Fibroblast of lung (primary cell): ENCODE data around the gene KRT2.

Experiments
- CTCF ChIP-seq, 2 donors: IDR thresholded peaks in 1 of 2; conservative IDR thresholded peaks in 1 of 2; 1 replicate in 1 of 2; 2 replicates in 1 of 2; pipeline ENCODE4 v1.5.1; 2011 to 2012; ENCODE audit warnings: low read length in 2 of 2, control low read depth in 1 of 2, inconsistent platforms in 1 of 2, low read depth in 1 of 2, mild to moderate bottlenecking in 1 of 2
- EZH2 ChIP-seq: IDR thresholded peaks from 2 replicates; pipeline ENCODE4 v1.5.1; 2012; ENCODE audit warnings: low read length, control low read depth, mild to moderate bottlenecking; ENCODE audit errors: missing control alignments

- TF ChIP-seq CTCF (conservative IDR thresholded peaks at IDR 0.05 in 1 of 2, IDR thresholded peaks at IDR 0.05 in 1 of 2; ENCODE audit: low read depth in 1 of 2, low read length in 2 of 2) = no peak
- no peak for TF ChIP-seq EZH2
Measured at GRCh38 chr12:52636189-52636588, 15.8 kb downstream of the KRT2 start.
